Measurements from ENCODE around the gene RTN4RL2.

Gene RTN4RL2

DNA sequence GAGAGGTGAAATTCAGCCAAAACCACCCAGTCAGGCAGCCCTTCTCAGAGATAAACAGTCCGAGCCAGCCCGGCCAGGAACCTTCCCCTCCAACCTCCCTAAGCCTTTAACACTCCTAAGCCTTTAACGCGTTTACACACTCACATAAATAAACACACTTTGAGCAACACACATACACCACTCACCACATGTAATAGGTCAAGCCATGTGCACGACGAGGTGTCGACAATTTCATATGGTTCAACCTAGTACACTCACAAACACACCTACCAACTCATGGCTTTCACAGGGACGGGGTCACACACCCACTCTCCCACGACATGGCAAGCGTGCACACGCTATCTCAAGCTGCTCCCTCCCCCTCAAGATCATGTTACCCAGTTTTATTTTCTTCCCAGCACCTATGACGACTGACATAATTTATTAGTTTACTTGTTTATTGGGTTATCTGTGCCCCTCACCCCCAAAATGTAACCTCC is 39.7 kb downstream of the RTN4RL2 start:
- no peak for DNase-seq (ENCODE audit: low read depth in 2 of 2)

- DNase-seq (ENCODE audit: low read depth in 2 of 2) = no peak
Measured at GRCh38 chr11:57500515-57500914, 40.2 kb downstream of the RTN4RL2 start.

DNA sequence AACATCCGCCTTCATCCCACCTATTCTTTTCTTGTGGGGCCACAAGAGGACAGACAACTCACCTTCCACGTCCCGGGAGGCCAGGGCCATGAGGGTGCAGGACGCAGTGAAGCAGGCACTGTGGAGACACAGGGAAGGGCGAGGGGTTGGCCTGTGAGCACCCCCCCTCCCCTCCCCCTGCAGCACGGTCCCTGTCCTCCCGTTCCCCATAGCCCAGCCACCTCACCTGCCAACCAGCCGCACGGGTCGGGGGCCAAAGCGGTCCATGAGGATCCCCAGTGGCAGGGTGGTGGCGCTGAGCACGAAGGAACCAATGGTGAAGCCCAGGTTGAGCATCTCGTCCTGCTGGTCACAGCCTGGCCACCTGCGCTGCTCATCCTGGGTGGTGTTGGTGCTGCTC is 40.6 kb downstream of the RTN4RL2 start:
- DNase-seq (ENCODE audit: low read depth in 2 of 2) = no peak

DNA sequence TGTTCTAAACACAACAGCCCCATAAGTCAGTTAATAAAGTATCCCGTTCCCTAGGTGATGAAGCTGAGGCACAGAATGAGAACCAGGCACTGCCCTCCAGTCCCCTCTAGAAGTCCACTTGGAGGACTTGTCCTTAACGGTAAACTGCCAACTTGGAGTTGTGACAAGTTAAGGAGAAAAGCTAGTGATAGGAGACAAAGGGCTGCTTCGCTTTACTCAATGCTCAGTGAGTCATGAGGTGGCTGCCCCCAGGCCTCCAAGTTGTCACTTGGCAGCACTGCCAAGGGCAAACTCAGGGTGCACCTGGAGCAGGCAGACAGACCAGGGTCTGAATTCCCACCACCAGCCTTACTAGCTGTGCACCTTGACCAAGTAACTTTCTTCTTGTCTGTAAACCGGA is 41.6 kb downstream of the RTN4RL2 start:
- DNase-seq (ENCODE audit: low read depth in 2 of 2) = no peak

DNA sequence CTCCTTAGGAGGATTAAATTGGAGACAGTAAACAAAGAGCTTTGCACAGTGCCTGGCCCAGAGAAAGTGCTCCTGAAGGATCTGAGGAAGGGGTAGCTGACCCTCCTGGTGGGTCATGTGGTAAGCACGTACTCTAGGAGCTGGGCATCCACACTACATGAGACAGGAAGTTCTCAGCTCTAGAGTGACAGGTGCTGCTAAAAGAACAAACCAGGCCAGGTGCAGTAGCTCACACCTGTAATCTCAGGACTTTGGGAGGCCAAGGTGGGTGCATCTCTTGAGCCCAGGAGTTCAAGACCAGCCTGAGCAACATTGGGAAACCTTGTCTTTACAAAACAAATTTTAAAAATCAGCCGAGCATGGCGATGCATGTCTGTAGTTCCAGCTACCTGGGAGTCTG is 42.0 kb downstream of the RTN4RL2 start:
- DNase-seq (ENCODE audit: low read depth in 2 of 2) = no peak

DNA sequence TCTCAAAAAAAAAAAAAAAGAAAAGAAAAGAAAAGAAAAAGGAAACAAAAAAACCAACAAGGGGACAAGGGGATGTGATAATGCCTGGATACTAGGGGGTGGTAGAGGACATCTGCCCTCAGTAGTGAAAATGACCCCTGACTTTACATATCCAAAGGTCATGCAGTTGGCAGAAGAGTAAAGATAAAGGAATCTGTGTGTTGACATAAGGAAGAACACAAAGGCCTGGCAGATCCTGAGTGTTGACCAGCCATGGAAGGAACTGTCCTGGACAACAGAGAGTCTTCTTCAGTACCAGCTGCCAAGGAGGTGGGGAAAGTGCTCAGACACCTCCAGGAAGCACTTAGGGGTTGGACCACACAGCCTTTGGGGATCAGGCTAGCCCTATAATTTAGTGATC is 42.5 kb downstream of the RTN4RL2 start:
- no peak for DNase-seq (ENCODE audit: low read depth in 2 of 2)

- DNase-seq (ENCODE audit: low read depth in 2 of 2) = no peak
Measured at GRCh38 chr11:57504511-57504910, 44.2 kb downstream of the RTN4RL2 start.

DNA sequence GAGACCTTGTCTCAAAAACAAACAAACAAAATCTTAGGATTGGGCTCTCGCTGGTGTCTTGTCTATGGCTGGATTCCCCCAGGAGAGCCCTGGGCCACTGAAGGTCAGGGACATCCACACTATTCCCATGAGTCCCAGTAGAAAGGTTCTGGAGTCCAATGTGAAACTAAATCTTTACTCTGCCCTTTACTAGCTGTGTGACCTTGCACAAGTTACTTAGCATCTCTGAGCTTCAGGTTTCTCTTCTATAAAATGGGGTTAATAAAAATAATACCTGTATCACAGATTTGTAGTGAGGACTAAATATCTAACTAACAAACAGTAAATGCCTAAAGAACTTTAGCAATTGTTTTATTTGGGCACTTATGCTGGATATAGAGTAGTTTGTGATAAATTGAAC is 46.2 kb downstream of the RTN4RL2 start:
- DNase-seq (ENCODE audit: low read depth in 2 of 2) = no peak

DNA sequence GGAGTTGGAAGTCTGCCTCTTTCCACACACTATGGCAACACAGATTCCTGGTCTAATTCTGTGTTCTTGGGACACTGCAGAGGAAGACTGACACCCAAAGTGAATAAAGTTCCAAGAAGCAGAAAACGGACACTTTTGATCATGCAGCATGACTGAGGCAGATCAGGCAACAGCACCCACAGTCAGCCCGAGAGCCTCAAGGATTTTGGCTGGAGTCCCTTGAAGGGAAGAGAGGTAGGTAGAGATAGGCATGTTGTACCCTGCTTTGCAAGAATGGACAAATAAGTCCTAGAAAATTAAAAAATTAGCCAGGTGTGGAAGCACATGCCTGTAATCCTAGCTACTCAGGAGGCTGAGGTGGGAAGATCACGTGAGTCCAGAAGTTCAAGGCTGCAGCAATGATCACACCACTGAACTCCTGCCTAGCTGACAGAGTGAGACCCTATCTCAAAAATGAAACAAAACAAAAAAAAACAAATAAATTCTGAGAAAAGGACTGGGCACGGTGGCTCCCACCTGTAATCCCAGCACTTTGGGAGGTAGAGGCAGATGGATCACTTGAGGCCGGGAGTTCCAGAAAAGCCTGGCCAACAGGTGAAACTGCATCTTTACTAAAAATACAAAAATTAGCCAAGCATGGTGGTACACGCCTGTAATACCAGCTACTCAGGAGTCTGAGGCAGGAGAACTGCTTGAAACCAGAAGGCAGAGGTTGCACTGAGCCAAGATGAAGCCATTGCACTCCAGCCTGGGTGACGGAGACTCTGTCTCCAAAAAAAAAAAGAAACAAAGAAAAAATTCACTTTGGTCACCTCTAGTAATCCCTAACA is 48.2 kb downstream of the RTN4RL2 start:
- no peak for DNase-seq (ENCODE audit: low read depth in 2 of 2)

DNA sequence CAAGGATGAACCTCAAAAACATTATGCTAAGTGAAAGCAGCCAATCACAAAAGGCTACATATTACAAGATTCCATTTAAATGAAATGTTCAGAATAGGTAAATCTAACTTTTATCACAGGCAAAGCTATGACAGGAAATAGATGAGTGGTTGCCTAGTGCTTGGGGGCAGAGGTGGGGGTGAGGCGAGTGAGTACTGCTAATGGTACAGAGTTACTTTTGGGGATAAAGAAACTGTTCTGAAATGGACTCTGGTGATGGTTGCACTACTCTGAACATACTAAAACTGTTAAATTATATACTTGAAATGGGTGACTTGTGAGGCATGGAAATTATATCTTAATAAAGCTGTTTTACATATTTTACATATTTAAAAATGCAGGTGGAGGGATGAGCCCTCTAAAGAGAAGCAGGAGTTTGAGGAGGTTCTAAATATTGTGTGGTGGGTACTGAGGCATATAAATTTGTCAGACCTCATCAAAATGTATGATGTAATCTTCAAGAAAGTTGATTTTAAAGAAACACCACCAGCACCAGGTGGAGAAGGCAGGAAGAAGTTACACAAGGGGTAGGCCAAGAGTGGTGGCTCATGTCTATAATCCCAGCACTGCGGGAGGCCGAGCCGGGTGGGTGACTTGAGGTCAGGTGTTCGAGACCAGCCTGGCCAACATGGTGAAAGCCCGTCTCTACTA is 51.6 kb downstream of the RTN4RL2 start:
- DNase-seq (ENCODE audit: low read depth in 2 of 2) = no peak

GRCh38 chr11:57512646-57513451 is 52.5 kb downstream of the RTN4RL2 start:
- no peak for DNase-seq (ENCODE audit: low read depth in 2 of 2)

DNA sequence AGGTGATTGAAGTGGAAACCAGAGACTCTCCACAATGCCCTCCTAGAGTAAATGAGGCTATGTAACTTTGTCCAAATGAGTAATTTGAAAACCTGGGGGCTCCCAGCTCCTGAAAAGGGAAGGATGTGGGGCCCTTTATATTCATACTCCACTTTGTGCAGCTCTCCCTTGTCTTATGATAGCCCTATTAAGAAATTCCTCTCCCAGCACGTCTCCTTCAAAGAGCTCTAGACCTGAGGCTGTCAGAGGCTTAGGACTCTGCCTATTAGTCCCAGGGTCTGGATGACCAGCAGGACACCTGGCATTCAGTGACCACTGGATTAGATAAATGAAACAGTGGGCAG is 53.1 kb downstream of the RTN4RL2 start:
- no peak for DNase-seq (ENCODE audit: low read depth in 2 of 2)

- DNase-seq (ENCODE audit: low read depth in 2 of 2) = no peak
Measured at GRCh38 chr11:57513911-57514537, 53.7 kb downstream of the RTN4RL2 start.

- DNase-seq (ENCODE audit: low read depth in 2 of 2) = no peak
Measured at GRCh38 chr11:57514538-57515331, 54.4 kb downstream of the RTN4RL2 start.

GRCh38 chr11:57515332-57516060 is 55.2 kb downstream of the RTN4RL2 start, which contains the start of gene SLC43A1:
Gene SLC43A1, minus strand, starts transcription at chr11:57515702. Its CDS starts 1,591 bp downstream, at chr11:57514111.
- DNase-seq (ENCODE audit: low read depth in 2 of 2) = no peak

DNA sequence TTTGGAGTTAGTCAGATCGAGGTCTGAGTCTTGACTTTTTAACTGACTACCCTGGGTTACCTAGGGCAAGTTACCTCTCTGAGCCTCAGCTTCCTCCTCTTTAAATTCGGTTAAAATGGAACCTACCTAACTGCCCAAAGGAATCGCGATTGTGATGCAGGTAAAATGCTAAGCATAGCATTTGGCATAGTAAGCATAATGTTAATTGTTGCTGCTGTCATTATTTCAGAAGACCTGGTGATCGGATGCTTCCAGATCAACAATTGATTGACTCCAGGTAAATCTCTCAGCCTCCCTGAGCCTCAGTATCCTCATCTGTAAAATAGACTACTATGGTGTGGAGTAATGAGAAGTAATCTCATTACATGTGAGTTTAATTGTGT is 55.7 kb downstream of the RTN4RL2 start:
- no peak for DNase-seq (ENCODE audit: low read depth in 2 of 2)

GRCh38 chr11:57521116-57521515 is 60.8 kb downstream of the RTN4RL2 start:
- no peak for DNase-seq (ENCODE audit: low read depth in 2 of 2)

- DNase-seq (ENCODE audit: low read depth in 2 of 2) = no peak
Measured at GRCh38 chr11:57523419-57523818, 63.1 kb downstream of the RTN4RL2 start.

All from stimulated activated CD8-positive, alpha-beta memory T cell treated with anti-CD3 and anti-CD28 coated beads, Interleukin-2, amount 100 ng/mL, for 1 hour (primary cell).